HG02981 (cell line): ENCODE results near the gene RMC1.

Experiments used
- ATAC-seq: cut with Tn5 transposase; IDR thresholded peaks from one replicate; pipeline ENCODE4 v1.9.1; 2021; ENCODE audit warnings: mild to moderate bottlenecking, moderate library complexity; ENCODE audit not compliant: unreplicated experiment

Gene RMC1

DNA sequence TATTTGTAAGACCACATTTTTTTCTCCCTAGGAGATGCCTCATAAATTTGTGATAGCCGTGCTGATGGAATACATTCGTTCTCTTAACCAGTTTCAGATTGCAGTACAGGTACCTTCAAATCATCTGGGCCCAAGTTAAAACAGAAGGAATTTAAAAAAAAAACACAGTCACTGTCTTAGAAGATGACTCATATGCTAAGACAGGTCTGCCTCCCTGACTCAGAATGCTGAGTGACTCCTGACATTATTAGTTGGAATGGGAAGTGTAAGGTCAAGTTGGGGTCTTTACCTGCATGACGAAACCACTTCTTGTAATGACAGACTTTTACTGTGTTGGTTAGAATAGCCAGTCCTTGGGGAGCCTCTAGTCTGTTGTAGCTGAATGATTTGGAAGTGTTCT is 26.3 kb downstream of the RMC1 start:
- no peak for ATAC-seq

- ATAC-seq: no peak
Observed at GRCh38 chr18:23530195-23530594, 26.9 kb downstream of the RMC1 start.

- ATAC-seq: no peak
Observed at GRCh38 chr18:23531912-23532311, 28.6 kb downstream of the RMC1 start.

DNA sequence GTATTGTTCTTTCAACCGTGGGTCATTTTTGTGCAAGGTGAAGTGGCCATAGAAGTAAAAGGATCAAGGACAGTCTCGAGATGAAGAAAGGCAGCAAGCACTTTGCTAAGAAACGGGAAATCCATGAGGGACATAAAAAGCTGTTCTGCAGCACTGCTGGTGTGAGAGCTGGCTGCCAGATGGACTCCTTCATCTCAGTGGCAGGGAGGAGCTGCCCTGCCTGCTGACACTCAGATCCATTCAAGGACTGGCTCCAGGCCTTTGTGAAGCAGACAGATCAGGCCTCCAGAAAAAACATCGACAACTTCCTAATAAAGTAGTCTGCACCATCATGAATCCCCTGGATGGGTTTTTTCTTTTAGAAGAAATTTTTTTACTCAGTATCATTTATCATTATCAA is 29.5 kb downstream of the RMC1 start:
- no peak for ATAC-seq

GRCh38 chr18:23534276-23534675 is 31.0 kb downstream of the RMC1 start:
- no peak for ATAC-seq

- ATAC-seq: no peak
Observed at GRCh38 chr18:23536204-23536603, 32.9 kb downstream of the RMC1 start.

GRCh38 chr18:23537274-23537673 is 34.0 kb downstream of the RMC1 start:
- ATAC-seq: no peak

GRCh38 chr18:23538001-23538400 is 34.7 kb downstream of the RMC1 start:
- ATAC-seq: no peak

DNA sequence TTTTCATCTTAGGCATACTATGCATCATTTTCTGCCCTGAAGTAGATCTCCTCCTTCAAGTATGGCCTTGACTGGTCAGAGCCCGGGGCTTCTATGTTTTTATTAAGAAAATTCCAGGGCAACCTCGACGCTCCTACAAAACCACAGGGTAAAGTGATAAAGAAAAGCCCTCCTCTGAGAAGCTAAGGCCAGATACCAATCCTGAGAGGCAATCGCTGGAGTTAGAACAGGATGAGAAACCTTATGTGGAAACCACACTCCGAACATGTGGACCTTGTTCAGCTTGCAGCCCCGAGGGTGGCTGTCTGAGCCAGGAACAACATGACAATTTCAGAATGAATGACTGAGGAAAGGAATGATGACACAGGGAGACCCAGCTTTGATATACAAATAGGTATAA is 35.6 kb downstream of the RMC1 start:
- no peak for ATAC-seq

GRCh38 chr18:23539296-23539695 is 36.0 kb downstream of the RMC1 start:
- ATAC-seq: no peak

- ATAC-seq: no peak
Observed at GRCh38 chr18:23539911-23540525, 36.7 kb downstream of the RMC1 start.

GRCh38 chr18:23540867-23541266 is 37.6 kb downstream of the RMC1 start:
- peak; percentile 60 for ATAC-seq

- ATAC-seq: no peak
Observed at GRCh38 chr18:23541349-23542093, 38.2 kb downstream of the RMC1 start.

GRCh38 chr18:23542461-23542860 is 39.1 kb downstream of the RMC1 start:
- ATAC-seq: no peak

DNA sequence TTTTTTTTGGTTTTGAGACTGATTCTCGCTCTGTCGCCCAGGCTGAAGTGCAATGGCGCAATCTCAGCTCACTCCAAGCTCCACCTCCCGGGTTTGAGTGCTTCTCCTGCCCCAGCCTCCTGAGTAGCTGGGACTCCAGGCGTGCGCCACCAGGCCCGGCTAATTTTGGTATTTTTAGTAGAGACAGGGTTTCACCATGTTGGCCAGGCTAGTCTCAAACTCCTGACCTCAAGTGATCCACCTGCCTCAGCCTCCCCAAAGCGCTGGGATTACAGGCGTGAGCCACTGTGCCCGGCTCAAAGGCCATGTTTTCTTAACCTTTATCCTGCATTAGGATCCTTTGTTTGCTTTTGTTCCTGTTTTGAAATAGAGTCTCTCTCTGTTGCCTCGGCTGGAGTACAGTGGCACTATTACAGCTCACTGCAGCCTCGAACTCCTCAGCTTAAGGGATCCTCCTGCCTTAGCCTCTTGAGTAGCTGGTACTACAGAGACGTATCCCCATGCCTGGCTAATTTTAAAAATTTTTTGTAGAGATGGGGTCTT is 42.0 kb downstream of the RMC1 start:
- no peak for ATAC-seq

DNA sequence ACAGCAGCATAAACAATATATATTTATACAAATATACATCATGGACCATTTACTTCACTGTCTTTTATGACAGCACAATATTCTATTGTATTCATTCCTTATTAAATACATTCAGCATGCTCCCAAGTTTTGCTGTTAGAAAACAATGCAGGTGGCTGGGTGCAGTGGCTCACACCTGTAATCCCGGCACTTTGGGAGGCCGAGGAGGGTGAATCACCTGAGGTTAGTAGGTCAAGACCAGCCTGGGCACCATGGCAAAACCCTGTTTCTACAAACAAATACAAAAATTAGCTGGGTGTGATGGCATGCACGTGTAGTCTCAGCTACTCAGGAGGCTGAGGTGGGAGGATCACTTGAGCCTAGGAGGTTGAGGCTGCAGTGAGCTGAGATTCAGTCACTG is 44.0 kb downstream of the RMC1 start:
- ATAC-seq: no peak

GRCh38 chr18:23547846-23548245 is 44.5 kb downstream of the RMC1 start:
- ATAC-seq: no peak

- ATAC-seq: no peak
Observed at GRCh38 chr18:23548275-23548674, 45.0 kb downstream of the RMC1 start.

- ATAC-seq: no peak
Observed at GRCh38 chr18:23548719-23549118, 45.4 kb downstream of the RMC1 start.

GRCh38 chr18:23550898-23551297 is 47.6 kb downstream of the RMC1 start:
- ATAC-seq: no peak

DNA sequence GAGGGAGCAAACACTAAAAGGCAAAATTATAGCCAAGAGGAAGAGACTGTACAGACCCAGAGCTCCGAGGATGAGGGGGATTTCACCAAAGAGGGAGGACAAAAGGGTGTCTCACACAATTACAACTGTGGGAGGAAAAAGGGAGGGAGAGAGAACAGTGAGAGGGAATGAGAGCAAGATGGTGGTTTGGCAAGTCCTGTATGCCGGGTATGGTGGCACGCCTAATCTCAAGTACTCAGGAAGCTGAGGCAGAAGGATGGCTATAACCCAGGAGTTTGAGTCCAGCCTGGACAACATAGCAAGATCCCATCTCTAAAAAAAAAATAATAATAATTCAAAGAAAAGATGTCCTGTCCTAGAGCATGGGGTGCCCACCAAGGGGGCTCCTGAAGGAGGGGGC is 48.7 kb downstream of the RMC1 start:
- no peak for ATAC-seq

- no peak for ATAC-seq
Observed at GRCh38 chr18:23552505-23552904, 49.2 kb downstream of the RMC1 start.
